GM12864 (cell line): ENCODE measurements around the gene NRG2.

ENCODE experiments used
- DNase-seq: peaks from one replicate; pipeline ENCODE4 v3.0.0-alpha.2; 2011; ENCODE audit warnings: low read depth
- H3K4me3 ChIP-seq: 2 replicates; pipeline ENCODE4 v1.5.1; 2011; ENCODE audit warnings: mild to moderate bottlenecking, low read depth, low read length, control low read depth
- TF ChIP-seq, protein P1 (sequence below): IDR thresholded peaks from 2 replicates; pipeline ENCODE4 v1.5.1; 2011; ENCODE audit warnings: low read depth, mild to moderate bottlenecking, moderate library complexity, low read length, control low read depth, inconsistent platforms; ENCODE audit errors: missing control alignments

The NRG2 gene

DNA sequence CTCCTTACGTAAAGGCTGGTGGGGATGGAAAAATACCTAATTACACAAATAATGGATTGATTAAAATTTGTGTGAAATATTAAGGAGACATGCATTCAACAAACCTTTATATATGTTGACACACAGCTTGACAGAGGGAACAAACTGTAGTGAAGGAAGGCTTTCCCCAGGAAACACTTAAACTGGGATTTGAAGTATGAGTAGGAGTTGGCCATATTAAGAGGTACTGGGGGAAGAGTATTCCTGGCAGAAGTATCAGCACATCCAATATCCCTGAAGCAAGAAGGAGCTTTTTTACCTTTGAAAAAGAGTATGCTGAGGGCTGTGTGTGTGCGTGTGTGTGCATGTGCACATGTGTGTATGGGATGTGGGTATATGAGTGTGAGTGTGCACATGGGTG lies 136.4 kb downstream of the NRG2 start:
- no peak for DNase-seq
- TF ChIP-seq, protein P1, sequence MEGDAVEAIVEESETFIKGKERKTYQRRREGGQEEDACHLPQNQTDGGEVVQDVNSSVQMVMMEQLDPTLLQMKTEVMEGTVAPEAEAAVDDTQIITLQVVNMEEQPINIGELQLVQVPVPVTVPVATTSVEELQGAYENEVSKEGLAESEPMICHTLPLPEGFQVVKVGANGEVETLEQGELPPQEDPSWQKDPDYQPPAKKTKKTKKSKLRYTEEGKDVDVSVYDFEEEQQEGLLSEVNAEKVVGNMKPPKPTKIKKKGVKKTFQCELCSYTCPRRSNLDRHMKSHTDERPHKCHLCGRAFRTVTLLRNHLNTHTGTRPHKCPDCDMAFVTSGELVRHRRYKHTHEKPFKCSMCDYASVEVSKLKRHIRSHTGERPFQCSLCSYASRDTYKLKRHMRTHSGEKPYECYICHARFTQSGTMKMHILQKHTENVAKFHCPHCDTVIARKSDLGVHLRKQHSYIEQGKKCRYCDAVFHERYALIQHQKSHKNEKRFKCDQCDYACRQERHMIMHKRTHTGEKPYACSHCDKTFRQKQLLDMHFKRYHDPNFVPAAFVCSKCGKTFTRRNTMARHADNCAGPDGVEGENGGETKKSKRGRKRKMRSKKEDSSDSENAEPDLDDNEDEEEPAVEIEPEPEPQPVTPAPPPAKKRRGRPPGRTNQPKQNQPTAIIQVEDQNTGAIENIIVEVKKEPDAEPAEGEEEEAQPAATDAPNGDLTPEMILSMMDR: no peak
- H3K4me3 ChIP-seq: no peak overlapping the region

DNA sequence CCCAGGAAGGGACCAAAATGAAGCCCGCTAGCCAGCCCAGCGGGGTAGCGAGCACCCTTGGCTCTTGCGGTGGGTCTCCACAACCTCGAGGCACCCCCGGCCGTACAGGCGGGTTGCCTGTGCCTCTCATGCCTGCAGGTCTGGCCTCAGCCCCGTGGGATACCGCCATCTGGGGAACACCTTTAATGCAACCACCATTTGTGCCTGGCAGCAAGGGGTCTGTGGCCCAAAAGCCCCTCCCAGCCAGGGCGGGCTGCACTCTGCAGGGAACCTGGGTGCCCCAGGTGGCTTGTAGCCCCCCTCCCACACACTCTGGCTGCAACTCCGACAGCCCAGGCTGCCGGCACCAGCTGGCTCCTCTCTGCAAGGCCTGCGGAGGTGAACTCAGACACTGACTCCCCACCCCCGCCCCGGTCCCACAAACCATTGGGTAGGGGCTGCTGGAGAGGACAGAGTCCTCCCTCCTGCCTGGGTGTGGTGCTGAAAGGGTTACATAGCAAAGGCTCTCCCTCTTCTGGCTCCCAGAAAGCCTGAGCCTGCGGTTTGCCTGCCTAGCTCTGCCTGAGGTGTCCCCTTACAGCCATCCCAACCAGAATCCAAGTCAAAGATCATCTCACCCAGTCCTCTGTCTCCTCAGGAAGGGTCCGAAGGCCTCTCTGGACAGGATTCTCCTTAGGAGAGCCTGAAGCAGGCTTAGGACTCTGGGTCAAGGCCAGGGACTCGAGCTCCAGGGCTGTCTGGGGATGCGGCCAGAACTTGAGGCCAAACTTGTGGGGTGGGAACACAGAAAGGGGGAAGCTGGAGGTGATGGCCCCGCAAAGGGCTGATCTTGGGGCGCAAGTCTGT lies 138.1 kb downstream of the NRG2 start:
- TF ChIP-seq, protein P1: no peak
- no peak overlapping the region for H3K4me3 ChIP-seq
- no peak for DNase-seq

DNA sequence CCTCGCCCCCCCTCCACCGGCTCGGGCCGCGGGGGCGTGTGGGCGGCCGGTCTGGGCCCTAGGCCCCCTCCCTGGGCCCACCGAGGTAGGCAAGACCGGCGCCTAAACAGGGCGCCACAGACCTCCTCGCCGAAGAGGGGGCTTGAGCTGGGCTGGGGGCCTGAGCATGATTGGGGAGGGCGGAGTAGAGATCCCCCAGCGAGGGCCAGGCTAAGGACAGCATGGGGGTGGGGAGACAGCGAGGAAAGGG lies 138.6 kb downstream of the NRG2 start:
- H3K4me3 ChIP-seq: no peak overlapping the region
- TF ChIP-seq, protein P1: no peak
- DNase-seq: no peak

DNA sequence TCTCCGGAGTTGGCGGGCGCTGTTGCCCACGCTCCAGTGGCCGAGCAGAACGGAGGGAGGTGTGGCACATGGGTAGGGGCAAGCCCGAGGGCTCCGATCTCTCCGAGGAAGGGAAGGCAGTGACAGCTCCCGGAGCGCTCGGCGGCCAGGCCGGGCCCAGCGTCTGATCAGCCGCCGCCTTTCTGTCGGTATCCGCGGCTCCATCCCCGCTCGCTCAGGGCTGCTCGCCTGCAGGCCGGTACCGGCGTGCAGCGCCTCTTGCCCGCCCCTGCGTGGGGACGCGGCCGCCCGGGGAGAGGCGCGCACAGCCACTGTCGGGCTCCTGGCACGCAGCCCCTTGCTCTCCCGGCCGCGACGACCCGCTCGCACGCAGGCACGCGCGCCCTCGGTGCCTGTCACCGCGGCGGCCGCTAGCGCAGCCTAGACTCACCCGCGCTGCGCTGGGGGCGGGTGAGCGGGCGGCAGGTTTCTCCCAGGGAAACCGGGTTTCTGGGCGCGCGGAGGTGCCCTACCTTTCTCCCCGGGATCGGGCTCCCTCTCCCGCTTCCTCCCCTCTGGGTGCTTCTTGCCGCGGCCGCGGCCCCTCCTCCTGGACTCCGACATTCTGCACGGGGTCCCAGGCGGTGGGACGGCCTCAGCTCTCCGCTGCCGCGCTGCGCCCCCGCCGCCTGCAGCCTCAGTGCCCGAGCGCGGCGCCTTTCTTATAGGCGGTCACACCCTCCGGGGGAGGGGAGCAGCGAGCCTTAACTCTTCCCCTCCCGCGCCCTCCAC lies 139.1 kb downstream of the NRG2 start:
- no peak for DNase-seq
- TF ChIP-seq, protein P1: no peak
- peak overlapping the region; percentile 15 for H3K4me3 ChIP-seq

DNA sequence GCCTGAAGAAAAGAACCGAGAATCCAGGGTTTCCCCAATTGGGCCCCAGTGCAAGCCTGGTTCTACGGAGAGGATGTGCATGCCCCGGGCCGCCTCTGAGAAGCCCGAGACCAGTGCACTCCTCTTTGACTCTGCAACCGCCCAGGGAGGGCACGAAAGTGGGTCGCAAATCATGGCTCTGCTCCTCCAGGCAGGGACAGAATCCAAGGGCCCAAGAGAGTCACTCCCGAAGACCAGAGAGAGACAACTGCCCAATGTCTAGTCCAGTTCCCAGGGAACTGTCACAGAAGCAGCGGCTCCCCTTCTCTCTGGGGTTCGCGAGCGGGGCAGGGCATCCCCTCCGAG lies 139.7 kb downstream of the NRG2 start:
- no peak for DNase-seq
- TF ChIP-seq, protein P1: no peak
- H3K4me3 ChIP-seq: no peak overlapping the region

DNA sequence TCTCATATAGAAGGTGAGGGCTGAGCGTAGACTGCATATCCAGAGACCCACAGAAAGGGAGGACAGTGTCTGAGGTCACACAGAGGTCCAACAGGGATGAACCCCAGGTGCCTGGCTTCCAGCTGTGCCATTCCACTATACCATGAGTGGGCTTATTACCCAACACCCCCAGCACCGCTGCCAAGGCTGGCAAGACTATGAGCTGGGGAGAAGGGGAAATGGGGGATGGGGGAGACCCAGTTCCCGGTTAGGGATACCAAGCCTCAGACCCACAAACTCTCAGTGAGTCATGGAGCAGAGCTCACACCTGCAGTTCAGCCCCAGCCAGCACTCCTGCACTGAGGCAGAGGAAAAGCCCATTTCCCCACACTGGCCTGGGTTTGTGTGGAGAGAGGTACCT lies 141.1 kb downstream of the NRG2 start:
- DNase-seq: no peak
- TF ChIP-seq, protein P1: no peak
- H3K4me3 ChIP-seq: no peak overlapping the region

DNA sequence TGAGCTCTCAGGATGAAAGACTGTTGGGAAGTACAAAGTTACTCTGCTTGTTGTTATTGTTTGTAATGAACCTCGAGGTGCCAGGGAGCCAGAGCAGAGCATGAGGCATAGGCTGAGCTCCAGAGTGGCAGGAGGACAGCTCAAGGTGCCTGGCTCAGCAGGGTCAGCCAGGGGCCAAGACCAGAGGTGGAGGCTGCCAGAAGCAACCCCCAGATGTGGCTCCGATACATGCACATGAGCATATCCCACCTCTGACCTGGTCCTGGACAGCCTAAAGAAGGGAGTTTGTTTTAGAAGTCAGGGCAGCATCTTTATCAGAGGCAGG lies 141.9 kb downstream of the NRG2 start:
- TF ChIP-seq, protein P1: no peak
- no peak overlapping the region for H3K4me3 ChIP-seq
- no peak for DNase-seq
